Immature natural killer cell (primary cell): ENCODE results near the gene CDH23. TPM values are rescaled to one million over a fixed set of nuclear protein-coding genes. Genes with fewer than 3 reads are reported as not detected.
A peak's percentile ranks its signal among the peaks of the same experiment; 100 is the strongest.

Experiments used
- DNase-seq, 3 donors: peaks; one replicate each; pipeline ENCODE4 v3.0.0; 2022; ENCODE audit warnings: mixed read lengths in 1 of 3
- H3K27ac Mint-ChIP-seq, 6 donors: one replicate each; pipeline ENCODE4 v1.8.0; 2020; ENCODE audit warnings: mixed read lengths in 6 of 6, mild to moderate bottlenecking in 5 of 6, inconsistent platforms in 4 of 6, moderate library complexity in 3 of 6
- H3K27me3 Mint-ChIP-seq, 3 donors: one replicate each; pipeline ENCODE4 v1.8.0; 2020 to 2021; ENCODE audit warnings: low read depth in 3 of 3, mild to moderate bottlenecking in 3 of 3, mixed read lengths in 3 of 3, moderate library complexity in 3 of 3, inconsistent platforms in 1 of 3
- H3K36me3 Mint-ChIP-seq, 3 donors: one replicate each; pipeline ENCODE4 v1.8.0; 2020; ENCODE audit warnings: mixed read lengths in 3 of 3, inconsistent platforms in 2 of 3, mild to moderate bottlenecking in 2 of 3
- H3K4me1 Mint-ChIP-seq, 2 donors: one replicate each; pipeline ENCODE4 v1.8.0; 2020; ENCODE audit warnings: inconsistent platforms in 2 of 2, mild to moderate bottlenecking in 2 of 2, mixed read lengths in 2 of 2, moderate library complexity in 1 of 2
- H3K4me3 Mint-ChIP-seq, 5 donors: one replicate each; pipeline ENCODE4 v1.8.0; 2020; ENCODE audit warnings: mild to moderate bottlenecking in 5 of 5, mixed read lengths in 5 of 5, inconsistent platforms in 3 of 5, moderate library complexity in 3 of 5
- H3K9me3 Mint-ChIP-seq, 6 donors: one replicate each; pipeline ENCODE4 v1.8.0; 2020; ENCODE audit warnings: mild to moderate bottlenecking in 6 of 6, mixed read lengths in 6 of 6, inconsistent platforms in 4 of 6, moderate library complexity in 3 of 6
- polyA plus RNA-seq, 3 donors: library from polyadenylated mRNA; unstranded; fragments of 300-500 nt; fragmentation: Illumina TruSeq; gene quantifications; one replicate each; pipeline ENCODE4 v1.2.3, GENCODE V29; 2021

The CDH23 gene
- polyA plus RNA-seq, 3 donors from 2014 or later = 0.47 to 0.59 TPM; not detected in 1

- no peak for DNase-seq
- H3K4me1 Mint-ChIP-seq = no peaks in the 10 kb centered on the region
- peaks cover 0 to 1% (median 0%) of the 10 kb centered on the region in 3 donors for H3K27me3 Mint-ChIP-seq
- H3K27ac Mint-ChIP-seq = no peak overlapping the region
- H3K36me3 Mint-ChIP-seq = peaks cover 20 to 43% (median 27%) of the 10 kb centered on the region in 3 donors
- H3K4me3 Mint-ChIP-seq = no peak overlapping the region
- no peaks in the 10 kb centered on the region for H3K9me3 Mint-ChIP-seq
Observed at GRCh38 chr10:71360735-71361134, 36.0 kb upstream of the CDH23 start.

GRCh38 chr10:71361581-71361980 lies 35.1 kb upstream of the CDH23 start:
- H3K9me3 Mint-ChIP-seq = no peaks in the 10 kb centered on the region
- no peak for DNase-seq
- H3K4me3 Mint-ChIP-seq = no peak overlapping the region
- H3K27me3 Mint-ChIP-seq = peaks cover 0 to 3% (median 1%) of the 10 kb centered on the region in 3 donors
- no peak overlapping the region for H3K27ac Mint-ChIP-seq
- H3K36me3 Mint-ChIP-seq = peaks cover 20 to 40% (median 27%) of the 10 kb centered on the region in 3 donors
- H3K4me1 Mint-ChIP-seq = no peaks in the 10 kb centered on the region

GRCh38 chr10:71362141-71362540 lies 34.6 kb upstream of the CDH23 start:
- Mint-ChIP-seq H3K27ac (no peak overlapping the region), H3K4me3 (no peak overlapping the region), H3K27me3 (peaks cover 0 to 3% (median 1%) of the 10 kb centered on the region in 3 donors), H3K9me3 (no peaks in the 10 kb centered on the region), H3K4me1 (no peaks in the 10 kb centered on the region), H3K36me3 (peaks cover 20 to 40% (median 27%) of the 10 kb centered on the region in 3 donors)
- no peak for DNase-seq

GRCh38 chr10:71363936-71364335 lies 32.8 kb upstream of the CDH23 start:
- no peaks in the 10 kb centered on the region for H3K4me1 Mint-ChIP-seq
- H3K27ac Mint-ChIP-seq = no peak overlapping the region
- H3K4me3 Mint-ChIP-seq = no peak overlapping the region
- no peak for DNase-seq
- H3K27me3 Mint-ChIP-seq = peaks cover 0 to 3% (median 1%) of the 10 kb centered on the region in 3 donors
- no peaks in the 10 kb centered on the region for H3K9me3 Mint-ChIP-seq
- H3K36me3 Mint-ChIP-seq = peaks cover 14 to 26% (median 16%) of the 10 kb centered on the region in 3 donors

- DNase-seq = no peak
- peaks cover 8 to 17% (median 10%) of the 10 kb centered on the region in 3 donors for H3K36me3 Mint-ChIP-seq
- peaks cover 0 to 3% (median 1%) of the 10 kb centered on the region in 3 donors for H3K27me3 Mint-ChIP-seq
- no peaks in the 10 kb centered on the region for H3K4me1 Mint-ChIP-seq
- H3K4me3 Mint-ChIP-seq = no peak overlapping the region
- no peak overlapping the region for H3K27ac Mint-ChIP-seq
- no peaks in the 10 kb centered on the region for H3K9me3 Mint-ChIP-seq
Observed at GRCh38 chr10:71365366-71365765, 31.4 kb upstream of the CDH23 start.

DNA sequence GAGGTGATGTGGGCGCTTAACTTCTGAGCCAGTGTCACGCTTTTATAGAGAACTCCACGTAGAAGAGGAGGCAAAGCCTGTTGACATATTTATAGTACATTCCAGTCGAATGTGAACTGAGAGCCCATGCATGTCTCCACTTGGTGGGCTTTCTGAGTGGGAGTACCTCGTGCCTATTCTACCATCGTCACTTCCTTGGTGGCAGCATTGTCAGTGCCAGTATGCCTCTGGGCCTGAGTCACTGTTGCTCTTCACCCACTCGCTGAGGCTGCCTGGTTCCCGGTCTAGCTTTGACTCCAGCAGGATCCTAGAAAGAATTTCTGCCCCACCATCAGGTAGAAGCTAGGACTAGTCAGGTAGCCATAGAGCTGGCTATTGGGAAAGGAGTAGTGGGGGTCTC lies 30.0 kb upstream of the CDH23 start:
- H3K36me3 Mint-ChIP-seq = peaks cover 8 to 17% (median 10%) of the 10 kb centered on the region in 3 donors
- H3K4me3 Mint-ChIP-seq = no peak overlapping the region
- DNase-seq = no peak
- no peaks in the 10 kb centered on the region for H3K9me3 Mint-ChIP-seq
- peak overlapping the region in 2 of 6 donors; percentile 22 to 67 for H3K27ac Mint-ChIP-seq
- H3K27me3 Mint-ChIP-seq = peaks cover 0 to 6% (median 3%) of the 10 kb centered on the region in 3 donors
- H3K4me1 Mint-ChIP-seq = no peaks in the 10 kb centered on the region

DNA sequence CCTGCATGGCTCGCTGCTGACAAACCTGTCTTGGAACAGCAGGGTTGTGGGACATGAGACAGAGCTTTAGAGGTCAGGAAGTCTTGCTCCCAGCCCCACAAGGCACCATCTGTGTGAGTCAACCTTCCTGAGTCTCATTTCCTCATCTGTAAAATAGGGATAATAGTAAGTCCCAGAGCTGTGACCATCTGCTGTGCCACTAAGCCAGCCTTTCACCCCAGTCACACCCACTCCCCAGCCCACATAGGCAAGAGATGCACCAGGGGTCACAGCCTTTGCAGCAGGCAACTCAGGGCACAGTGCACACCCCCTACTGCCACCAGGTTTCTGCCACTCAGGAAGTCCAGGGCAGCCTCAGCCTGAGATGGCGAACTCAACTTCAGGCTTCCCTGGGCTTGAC lies 29.4 kb upstream of the CDH23 start:
- no peaks in the 10 kb centered on the region for H3K9me3 Mint-ChIP-seq
- DNase-seq = no peak
- no peak overlapping the region for H3K4me3 Mint-ChIP-seq
- peaks cover 0 to 6% (median 3%) of the 10 kb centered on the region in 3 donors for H3K27me3 Mint-ChIP-seq
- H3K4me1 Mint-ChIP-seq = no peaks in the 10 kb centered on the region
- H3K27ac Mint-ChIP-seq = peak overlapping the region in 1 of 6 donors; percentile 22
- peaks cover 7 to 12% (median 8%) of the 10 kb centered on the region in 3 donors for H3K36me3 Mint-ChIP-seq

- Mint-ChIP-seq H3K36me3 (peaks cover 0 to 8% (median 5%) of the 10 kb centered on the region in 3 donors), H3K27ac (no peak overlapping the region), H3K27me3 (peaks cover 0 to 4% (median 3%) of the 10 kb centered on the region in 3 donors), H3K9me3 (no peaks in the 10 kb centered on the region), H3K4me1 (no peaks in the 10 kb centered on the region), H3K4me3 (no peak overlapping the region)
- DNase-seq = no peak
Observed at GRCh38 chr10:71368176-71368575, 28.5 kb upstream of the CDH23 start.

DNA sequence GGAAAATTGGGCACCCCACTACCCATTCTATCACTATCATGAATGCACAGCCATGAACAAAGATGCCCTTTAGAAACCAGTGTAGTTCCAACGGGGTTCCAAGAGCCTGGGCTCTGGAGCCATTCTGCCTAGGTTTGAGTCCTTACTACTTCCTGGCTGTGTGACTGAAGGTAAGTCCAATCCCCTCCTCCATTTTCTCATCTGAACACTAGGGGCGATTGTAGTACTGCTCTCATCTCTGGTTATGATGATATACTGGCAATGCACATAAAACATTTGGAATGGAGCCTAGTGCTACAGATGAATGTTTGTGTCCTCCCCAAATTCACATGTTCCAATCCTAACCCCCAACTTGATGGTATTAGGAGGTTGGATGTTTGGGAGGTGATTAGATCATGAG lies 28.1 kb upstream of the CDH23 start:
- no peaks in the 10 kb centered on the region for H3K9me3 Mint-ChIP-seq
- H3K4me1 Mint-ChIP-seq = no peaks in the 10 kb centered on the region
- H3K27ac Mint-ChIP-seq = no peak overlapping the region
- H3K27me3 Mint-ChIP-seq = peaks cover 0 to 4% (median 3%) of the 10 kb centered on the region in 3 donors
- H3K4me3 Mint-ChIP-seq = no peak overlapping the region
- DNase-seq = no peak
- H3K36me3 Mint-ChIP-seq = peaks cover 0 to 8% (median 5%) of the 10 kb centered on the region in 3 donors

DNA sequence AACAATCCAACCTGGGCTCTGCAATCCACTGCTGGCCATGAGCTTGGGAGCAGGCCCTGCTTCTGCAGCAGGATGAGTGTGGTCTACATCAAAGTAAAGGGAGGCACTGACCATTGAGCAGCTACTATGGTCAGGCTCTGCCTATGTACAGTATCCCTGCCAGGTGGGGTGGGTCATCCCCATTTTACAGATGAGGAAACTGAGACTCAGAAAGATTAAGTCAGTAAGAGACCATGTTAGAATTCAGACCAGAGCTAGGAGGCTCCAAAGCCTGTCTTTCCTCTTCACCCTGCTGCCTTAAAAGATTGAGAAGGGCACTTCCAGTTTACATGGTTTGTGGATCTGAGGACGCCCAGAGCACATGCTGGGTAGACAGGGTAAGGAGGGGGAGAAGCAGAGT lies 27.1 kb upstream of the CDH23 start:
- Mint-ChIP-seq H3K4me1 (no peaks in the 10 kb centered on the region), H3K27ac (no peak overlapping the region)

GRCh38 chr10:71370031-71370430 lies 26.7 kb upstream of the CDH23 start:
- Mint-ChIP-seq H3K36me3 (no peaks in the 10 kb centered on the region), H3K27ac (no peak overlapping the region), H3K4me3 (no peak overlapping the region), H3K27me3 (peaks cover 0 to 4% (median 4%) of the 10 kb centered on the region in 3 donors), H3K4me1 (no peaks in the 10 kb centered on the region), H3K9me3 (no peaks in the 10 kb centered on the region)
- no peak for DNase-seq

More for the DNA sequence above, 27.1 kb upstream of the CDH23 start:
- H3K9me3 Mint-ChIP-seq = no peaks in the 10 kb centered on the region
- no peak for DNase-seq
- H3K4me3 Mint-ChIP-seq = no peak overlapping the region
- peaks cover 0 to 4% (median 3%) of the 10 kb centered on the region in 3 donors for H3K27me3 Mint-ChIP-seq
- peaks cover 0 to 2% (median 1%) of the 10 kb centered on the region in 3 donors for H3K36me3 Mint-ChIP-seq

- DNase-seq = no peak
- H3K36me3 Mint-ChIP-seq = no peaks in the 10 kb centered on the region
- H3K27ac Mint-ChIP-seq = no peak overlapping the region
- peaks cover 0 to 9% (median 2%) of the 10 kb centered on the region in 3 donors for H3K27me3 Mint-ChIP-seq
- H3K4me3 Mint-ChIP-seq = no peak overlapping the region
- no peaks in the 10 kb centered on the region for H3K9me3 Mint-ChIP-seq
- H3K4me1 Mint-ChIP-seq = peaks cover 8 to 12% of the 10 kb centered on the region in 2 donors
Observed at GRCh38 chr10:71371750-71372166, 25.0 kb upstream of the CDH23 start.

- no peak for DNase-seq
- Mint-ChIP-seq H3K36me3 (no peaks in the 10 kb centered on the region), H3K4me1 (peaks cover 12 to 19% of the 10 kb centered on the region in 2 donors), H3K27me3 (peaks cover 0 to 10% (median 3%) of the 10 kb centered on the region in 3 donors), H3K27ac (no peak overlapping the region), H3K4me3 (no peak overlapping the region), H3K9me3 (no peaks in the 10 kb centered on the region)
Observed at GRCh38 chr10:71372882-71373495, 23.7 kb upstream of the CDH23 start.

- H3K27ac Mint-ChIP-seq = no peak overlapping the region
- H3K9me3 Mint-ChIP-seq = no peaks in the 10 kb centered on the region
- H3K4me3 Mint-ChIP-seq = no peak overlapping the region
- no peak for DNase-seq
- no peaks in the 10 kb centered on the region for H3K36me3 Mint-ChIP-seq
- peaks cover 12 to 19% of the 10 kb centered on the region in 2 donors for H3K4me1 Mint-ChIP-seq
- peaks cover 0 to 10% (median 3%) of the 10 kb centered on the region in 3 donors for H3K27me3 Mint-ChIP-seq
Observed at GRCh38 chr10:71374481-71375233, 22.1 kb upstream of the CDH23 start.
